RWPE2 (cell line): ENCODE results near the gene RNF135.

Source experiments
- ATAC-seq: fragments of 200-7000 bp; cut with Tn5 transposase; 3 replicates; pipeline ENCODE4 v1.9.1; 2021; ENCODE audit warnings: low read depth
- DNase-seq: peaks from one replicate; pipeline ENCODE4 v3.0.0-alpha.2; 2020; ENCODE audit warnings: low spot score
- H3K27ac ChIP-seq: fragments of 450-650 bp; 2 replicates; pipeline ENCODE4 v1.5.1; 2017; ENCODE audit warnings: mild to moderate bottlenecking; ENCODE audit not compliant: poor library complexity, severe bottlenecking
- H3K27me3 ChIP-seq: fragments of 250-450 bp; sonication (Bioruptor Pico); 2 replicates; pipeline ENCODE4 v1.5.1; 2021; ENCODE audit warnings: mild to moderate bottlenecking, moderate library complexity; ENCODE audit not compliant: insufficient read depth, poor library complexity, severe bottlenecking
- H3K36me3 ChIP-seq: fragments of 250-450 bp; sonication (Bioruptor Pico); 2 replicates; pipeline ENCODE4 v1.5.1; 2020; ENCODE audit warnings: low read depth, mild to moderate bottlenecking, moderate library complexity
- H3K4me1 ChIP-seq: fragments of 250-450 bp; sonication (Bioruptor Pico); 2 replicates; pipeline ENCODE4 v1.5.1; 2021; ENCODE audit warnings: mild to moderate bottlenecking, moderate library complexity; ENCODE audit not compliant: insufficient read depth, poor library complexity, severe bottlenecking
- H3K4me3 ChIP-seq: fragments of 250-450 bp; sonication (Bioruptor Pico); 2 replicates; pipeline ENCODE4 v1.5.1; 2021; ENCODE audit warnings: mild to moderate bottlenecking, moderate library complexity; ENCODE audit not compliant: severe bottlenecking
- H3K9me3 ChIP-seq: fragments of 250-450 bp; sonication (Bioruptor Pico); 2 replicates; pipeline ENCODE4 v1.5.1; 2021; ENCODE audit warnings: mild to moderate bottlenecking, moderate library complexity; ENCODE audit not compliant: severe bottlenecking
- CTCF ChIP-seq: fragments of 450-650 bp; IDR thresholded peaks from one replicate; pipeline ENCODE4 v1.5.1; 2017; ENCODE audit warnings: mild to moderate bottlenecking, moderate library complexity; ENCODE audit not compliant: poor library complexity, severe bottlenecking

RNF135 gene

DNA sequence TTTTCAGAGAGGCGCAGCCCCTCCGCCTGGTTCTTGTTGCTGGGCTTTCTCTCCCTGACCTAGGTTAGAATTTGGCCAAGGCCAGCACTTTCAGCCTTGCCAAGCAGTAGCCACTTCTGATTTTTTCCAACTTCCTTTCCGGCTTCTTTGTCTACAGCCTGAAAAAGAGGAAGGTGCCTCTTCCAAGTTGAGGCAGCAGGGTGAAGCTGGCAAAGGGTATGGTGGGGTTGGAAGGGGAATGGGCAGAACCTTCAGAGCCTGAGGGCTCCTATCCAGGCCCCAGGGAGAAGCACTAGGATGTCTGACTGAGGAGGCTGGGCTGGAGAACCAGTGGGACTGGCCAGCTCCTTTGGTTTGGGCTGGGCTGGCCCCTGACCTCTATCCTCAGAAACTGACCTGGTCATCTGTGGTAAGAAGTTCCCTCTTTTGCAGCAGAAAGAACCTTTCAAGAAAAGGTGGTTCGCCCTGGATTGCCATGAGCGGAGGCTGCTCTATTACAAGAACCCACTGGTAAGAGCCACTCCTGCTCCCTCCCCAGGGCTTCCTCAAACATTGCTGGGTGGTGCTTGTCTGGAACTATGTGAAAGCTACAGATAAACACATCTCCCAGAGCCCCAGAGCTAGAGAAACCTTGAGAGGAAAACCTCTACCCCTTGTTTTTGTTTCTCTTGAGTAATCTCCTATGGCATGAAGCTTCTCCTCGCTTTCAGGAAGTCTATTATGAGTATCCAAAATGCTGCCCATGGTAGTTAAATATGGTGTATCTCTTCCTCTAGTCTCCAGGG is 16.6 kb upstream of the RNF135 start:
- Histone ChIP-seq H3K4me1 (no peaks in the 10 kb centered on the region), H3K9me3 (no peaks in the 10 kb centered on the region), H3K4me3 (no peak overlapping the region), H3K27ac (no peak overlapping the region), H3K27me3 (no peaks in the 10 kb centered on the region), H3K36me3 (no peaks in the 10 kb centered on the region)
- TF ChIP-seq CTCF: no peak
- DNase-seq (no peak), ATAC-seq (no peak)

DNA sequence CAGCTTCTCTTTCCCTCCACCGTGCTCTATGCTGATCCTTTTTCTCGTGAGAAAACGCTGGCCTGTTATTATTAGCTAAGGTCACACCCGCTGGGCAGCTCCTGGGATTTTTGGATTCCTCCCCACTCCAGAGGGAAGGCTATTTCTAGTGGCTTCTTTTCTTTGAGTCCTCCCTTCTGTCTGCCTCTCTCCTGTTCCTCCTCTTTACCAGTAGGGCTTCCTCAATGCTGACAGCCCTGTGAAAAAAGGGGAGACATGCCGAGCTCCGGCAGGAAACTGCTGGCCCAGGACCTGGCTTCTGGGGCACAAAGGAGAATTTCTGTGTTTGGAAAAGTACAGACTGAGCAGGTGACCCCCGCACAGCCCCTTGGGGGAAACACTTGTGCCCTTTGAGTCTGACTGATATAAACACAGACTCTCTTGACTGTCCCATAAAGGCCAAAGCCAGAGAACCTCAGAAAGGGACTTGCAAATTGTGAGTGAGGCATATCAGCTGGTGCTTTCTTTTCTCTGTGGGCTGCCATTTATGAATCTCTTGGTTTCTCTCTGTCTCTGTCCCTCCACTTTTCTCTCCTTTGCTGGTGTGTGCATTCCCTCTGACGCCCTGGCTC is 14.0 kb upstream of the RNF135 start:
- Histone ChIP-seq H3K36me3 (no peaks in the 10 kb centered on the region), H3K27me3 (no peaks in the 10 kb centered on the region), H3K4me1 (no peaks in the 10 kb centered on the region), H3K9me3 (no peaks in the 10 kb centered on the region), H3K27ac (no peak overlapping the region), H3K4me3 (no peak overlapping the region)
- no peak for TF ChIP-seq CTCF
- DNase-seq (no peak), ATAC-seq (no peak)

DNA sequence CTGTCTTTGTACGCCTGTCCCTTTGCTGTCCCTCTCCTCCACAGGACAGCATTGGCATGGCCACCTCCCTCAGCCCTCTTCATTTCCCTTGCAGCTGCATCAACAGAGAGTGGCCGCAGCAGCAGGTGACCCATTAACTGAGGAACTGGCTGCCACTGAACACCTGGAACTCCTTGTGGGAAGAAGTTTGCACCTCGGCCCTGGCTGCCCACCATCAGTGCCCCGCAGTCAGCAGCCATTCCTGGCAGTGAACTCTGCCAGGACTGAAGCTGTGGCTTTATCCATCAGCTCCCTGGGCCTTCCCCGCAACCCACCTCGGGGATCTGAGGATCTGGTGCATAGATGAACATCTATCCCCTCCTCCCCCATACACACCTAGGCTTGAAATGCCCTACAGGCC is 13.1 kb upstream of the RNF135 start:
- no peaks in the 10 kb centered on the region for H3K9me3 ChIP-seq
- no peak for TF ChIP-seq CTCF
- DNase-seq (no peak), ATAC-seq (no peak)
- no peak overlapping the region for H3K4me3 ChIP-seq
- H3K27ac ChIP-seq: no peak overlapping the region
- no peaks in the 10 kb centered on the region for H3K36me3 ChIP-seq
- H3K27me3 ChIP-seq: no peaks in the 10 kb centered on the region
- no peaks in the 10 kb centered on the region for H3K4me1 ChIP-seq

GRCh38 chr17:30958187-30958586 is 12.7 kb upstream of the RNF135 start:
- H3K4me3 ChIP-seq: no peak overlapping the region
- no peaks in the 10 kb centered on the region for H3K27me3 ChIP-seq
- H3K9me3 ChIP-seq: no peaks in the 10 kb centered on the region
- H3K27ac ChIP-seq: no peak overlapping the region
- DNase-seq (no peak), ATAC-seq (no peak)
- TF ChIP-seq CTCF: no peak
- H3K36me3 ChIP-seq: no peaks in the 10 kb centered on the region
- no peaks in the 10 kb centered on the region for H3K4me1 ChIP-seq
